ENCODE measurements around the gene LAMA5. TPM values are rescaled to one million over a fixed set of nuclear protein-coding genes. Genes with fewer than 3 reads are reported as not detected.
A peak's percentile ranks its signal among the peaks of the same experiment; 100 is the strongest.

The LAMA5 gene
- polyA plus RNA-seq, 10 donors = 38.4 to 86.0 (median 57.8) TPM

DNA sequence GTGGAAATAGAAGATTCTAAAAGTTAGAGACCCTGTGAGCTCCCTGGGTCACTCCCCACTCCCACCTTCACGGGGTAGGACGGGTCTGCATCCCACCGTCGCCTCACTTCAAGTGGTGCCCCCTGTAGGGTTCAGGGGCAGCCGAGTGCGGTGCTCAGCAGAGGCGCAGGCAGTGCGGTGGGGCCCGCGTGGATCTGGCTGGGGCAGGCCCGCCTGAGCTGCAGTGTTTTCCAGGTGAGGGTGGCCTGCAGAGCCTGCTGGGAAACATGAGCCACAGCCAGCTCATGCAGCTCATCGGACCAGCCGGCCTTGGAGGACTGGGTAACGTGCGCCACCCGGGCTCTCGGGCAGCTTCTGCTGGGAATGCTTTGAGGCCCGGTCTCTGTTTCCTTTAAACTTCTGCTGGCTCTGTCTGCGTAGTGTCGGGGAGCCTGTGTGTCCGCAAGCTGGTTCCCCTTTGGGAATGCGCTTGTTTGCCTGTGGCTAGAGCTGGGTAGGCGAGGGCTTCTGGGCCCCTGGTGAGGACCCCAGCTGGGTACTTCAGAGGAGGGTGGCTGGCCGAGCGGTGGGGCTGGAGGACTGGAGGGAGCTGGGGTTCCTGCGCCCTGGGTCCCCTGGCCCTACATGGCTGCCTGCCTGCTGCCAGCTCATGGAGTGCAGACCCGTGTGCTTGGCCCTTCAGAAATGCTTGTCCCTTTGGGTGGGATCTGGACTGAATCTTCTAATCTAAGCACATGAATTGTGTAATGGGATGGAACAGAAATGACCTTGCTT, 60.5 kb downstream of the LAMA5 start:
- DNase-seq = no peak

DNA sequence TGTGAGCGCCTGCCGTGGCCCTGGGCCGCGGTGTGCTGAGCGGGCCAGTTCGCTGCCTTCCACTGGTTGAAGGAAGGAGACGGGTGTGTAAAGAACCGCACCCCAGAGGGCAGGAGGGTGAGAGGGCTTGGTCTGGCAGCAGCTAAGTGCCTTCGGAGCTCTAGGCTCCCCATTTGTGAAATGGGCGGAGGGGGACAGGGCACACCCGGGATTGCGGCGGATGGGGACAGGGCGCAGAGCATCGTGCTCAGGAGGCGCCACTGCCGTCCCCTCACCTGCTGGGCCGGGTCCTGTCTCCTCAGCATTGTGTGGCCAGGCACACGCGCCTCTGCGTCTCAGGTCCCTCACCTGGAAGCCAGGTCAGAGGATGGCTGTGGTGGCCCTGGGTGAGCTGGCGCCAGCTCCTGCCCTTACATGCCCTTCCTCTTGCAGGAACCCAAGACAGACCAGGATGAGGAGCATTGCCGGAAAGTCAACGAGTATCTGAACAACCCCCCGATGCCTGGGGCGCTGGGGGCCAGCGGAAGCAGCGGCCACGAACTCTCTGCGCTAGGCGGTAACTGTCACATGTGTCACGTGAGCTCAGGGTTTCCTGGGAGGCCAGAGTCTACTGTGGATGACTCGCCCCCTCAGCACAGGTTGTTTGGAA, 61.2 kb downstream of the LAMA5 start:
- no peak for DNase-seq

- no peak for DNase-seq
Measured at GRCh38 chr20:62305149-62305764, 61.9 kb downstream of the LAMA5 start.

DNA sequence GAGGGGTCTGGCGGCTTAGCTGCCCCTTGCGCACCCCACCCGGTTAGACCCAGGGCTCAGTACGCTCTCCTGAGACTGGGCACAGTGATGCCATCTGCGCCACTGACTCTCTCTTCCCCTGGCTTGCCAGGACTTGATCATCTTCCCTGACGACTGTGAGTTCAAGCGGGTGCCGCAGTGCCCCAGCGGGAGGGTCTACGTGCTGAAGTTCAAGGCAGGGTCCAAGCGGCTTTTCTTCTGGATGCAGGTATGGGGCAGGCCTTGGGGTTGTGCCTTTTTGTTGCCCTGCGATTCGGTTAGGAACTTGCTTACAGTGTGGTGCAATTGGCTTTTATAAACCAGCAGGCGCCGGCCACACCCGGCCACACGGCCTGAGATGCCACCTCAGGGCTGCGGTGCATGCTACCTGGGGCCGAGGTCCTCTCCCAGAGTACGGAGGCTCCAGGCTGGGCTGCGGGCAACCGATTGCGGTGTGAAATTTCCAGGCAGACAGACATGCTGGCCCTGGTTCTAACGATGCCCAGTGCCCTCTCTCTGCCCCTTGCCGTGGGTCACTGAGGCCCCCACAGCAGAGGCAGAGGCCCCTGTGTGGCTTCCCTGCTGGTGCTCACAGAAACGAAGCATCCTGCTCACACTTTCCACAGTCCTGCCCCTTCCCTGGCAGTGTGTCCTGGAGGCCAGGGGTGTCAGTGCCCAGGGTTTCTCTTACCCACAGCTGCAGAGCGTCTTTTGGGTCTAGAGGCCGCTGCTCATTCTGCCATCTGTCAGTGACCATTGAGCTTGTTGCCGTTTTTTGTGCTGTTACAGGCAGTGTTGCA, 62.6 kb downstream of the LAMA5 start:
- DNase-seq = no peak

- peak in 2 of 3 donors; percentile 22 to 30 for DNase-seq
Measured at GRCh38 chr20:62303340-62304226, 63.5 kb downstream of the LAMA5 start.

DNA sequence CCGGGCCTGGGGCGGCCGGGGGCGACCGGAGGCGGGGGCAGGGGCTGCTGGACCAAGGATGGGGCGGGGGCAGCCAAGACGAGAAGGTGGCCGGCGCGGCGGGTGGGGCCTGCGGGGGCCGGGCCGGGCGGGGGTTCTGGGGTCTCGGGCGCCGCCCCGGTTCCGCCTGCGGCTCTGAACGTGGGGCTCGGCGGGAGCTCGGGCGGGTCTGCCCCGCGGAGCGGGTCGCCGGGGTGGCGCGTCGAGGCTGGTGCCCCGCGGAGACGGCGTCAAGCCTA, 64.1 kb downstream of the LAMA5 start:
- no peak for DNase-seq

- peak; percentile 98 to 99 (median 99) for DNase-seq
Measured at GRCh38 chr20:62302341-62303061, 64.6 kb downstream of the LAMA5 start, which contains the start of gene ADRM1. Gene ADRM1 (plus strand): TSS chr20:62302997. CDS start chr20:62303569, 572 bp downstream.

DNA sequence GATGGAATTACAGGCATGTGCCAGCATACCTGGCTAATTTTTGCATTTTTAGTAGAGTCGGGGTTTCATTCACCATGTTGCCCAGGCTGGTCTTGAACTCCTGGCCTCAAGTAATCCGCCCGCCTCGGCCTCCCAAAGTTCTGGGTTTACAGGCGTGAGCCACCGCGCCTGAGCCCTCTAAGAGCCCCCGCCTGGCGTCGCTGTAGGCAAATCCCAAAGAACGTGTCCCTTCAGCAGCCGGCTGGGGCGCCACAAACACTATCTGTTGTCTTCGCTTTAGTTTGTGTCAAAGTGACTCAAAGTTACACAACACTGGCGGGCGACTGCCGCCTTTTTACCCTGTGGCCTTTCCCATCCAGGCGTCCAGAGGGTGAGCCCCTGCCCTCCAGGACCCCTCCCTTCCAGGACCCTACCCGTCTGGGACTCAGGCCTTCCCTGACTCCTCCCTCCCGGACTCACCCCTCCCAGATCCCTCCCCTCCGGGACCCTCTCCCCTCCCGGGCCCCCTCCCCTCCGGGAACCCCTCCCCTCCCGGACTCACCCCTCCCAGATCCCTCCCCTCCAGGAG, 65.3 kb downstream of the LAMA5 start:
- DNase-seq = peak; percentile 89 to 95 (median 91)

DNA sequence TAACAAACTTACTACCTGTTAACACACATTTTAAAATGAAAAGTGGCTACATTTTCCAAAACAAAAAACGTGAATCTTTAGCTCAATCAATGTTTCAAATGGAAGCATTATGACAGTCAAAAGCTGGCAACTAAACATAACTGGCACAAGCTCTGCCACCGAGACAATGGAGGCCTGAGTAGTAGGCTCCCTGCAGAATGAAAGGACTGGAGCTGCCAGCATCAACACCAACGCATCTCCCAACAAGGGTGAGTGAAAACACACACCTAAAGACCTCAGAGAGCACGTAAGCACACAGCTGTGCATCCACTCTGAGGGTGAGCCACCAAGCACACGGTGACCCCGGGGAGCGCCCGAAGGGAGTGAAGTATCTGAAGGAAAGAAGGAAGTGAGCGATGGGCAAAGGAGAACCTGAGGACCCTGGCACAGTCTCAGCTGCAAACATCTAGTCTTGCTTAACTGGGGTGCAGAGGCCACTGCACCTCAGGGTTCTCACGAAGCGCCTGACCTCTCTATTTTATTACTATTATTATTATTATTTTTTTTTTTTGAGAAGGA, 65.9 kb downstream of the LAMA5 start:
- no peak for DNase-seq

- no peak for DNase-seq
Measured at GRCh38 chr20:62300319-62300718, 66.8 kb downstream of the LAMA5 start.

- no peak for DNase-seq
Measured at GRCh38 chr20:62299666-62300236, 67.4 kb downstream of the LAMA5 start.

DNA sequence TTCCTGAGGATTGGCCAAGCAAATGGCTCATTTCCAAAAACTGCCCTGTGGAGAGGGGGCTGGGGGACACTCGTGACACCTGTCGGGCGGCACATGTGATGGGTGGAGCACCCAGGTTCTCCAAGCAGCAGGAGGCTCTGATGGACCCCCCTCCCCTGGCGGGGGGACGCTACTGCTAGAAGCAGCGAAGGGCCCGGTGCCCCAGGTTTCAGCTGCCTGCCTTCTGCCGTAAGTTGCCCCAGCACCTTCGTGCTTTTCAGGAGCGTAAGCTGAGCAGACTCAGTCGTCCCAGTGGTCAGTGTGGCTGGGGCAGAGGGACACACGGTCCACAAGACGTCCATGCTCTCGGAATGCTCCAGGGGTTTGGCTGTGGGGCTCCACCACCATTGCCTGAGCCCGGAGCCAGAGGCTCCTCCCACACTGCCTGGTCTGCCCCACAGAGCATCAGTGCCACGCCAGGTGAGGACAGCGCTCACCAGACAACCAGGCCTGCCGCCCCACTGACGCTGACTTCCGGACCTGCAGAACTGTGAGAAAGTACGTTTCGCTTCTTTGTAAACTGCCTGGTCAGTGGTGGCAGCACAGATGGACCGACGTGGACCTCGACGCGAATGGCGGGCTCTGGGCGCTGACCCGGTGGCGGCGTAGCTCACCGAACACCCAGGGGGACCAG, 68.4 kb downstream of the LAMA5 start:
- DNase-seq = no peak

- no peak for DNase-seq
Measured at GRCh38 chr20:62297449-62298227, 69.5 kb downstream of the LAMA5 start.

- DNase-seq = no peak
Measured at GRCh38 chr20:62296724-62297448, 70.2 kb downstream of the LAMA5 start.

DNA sequence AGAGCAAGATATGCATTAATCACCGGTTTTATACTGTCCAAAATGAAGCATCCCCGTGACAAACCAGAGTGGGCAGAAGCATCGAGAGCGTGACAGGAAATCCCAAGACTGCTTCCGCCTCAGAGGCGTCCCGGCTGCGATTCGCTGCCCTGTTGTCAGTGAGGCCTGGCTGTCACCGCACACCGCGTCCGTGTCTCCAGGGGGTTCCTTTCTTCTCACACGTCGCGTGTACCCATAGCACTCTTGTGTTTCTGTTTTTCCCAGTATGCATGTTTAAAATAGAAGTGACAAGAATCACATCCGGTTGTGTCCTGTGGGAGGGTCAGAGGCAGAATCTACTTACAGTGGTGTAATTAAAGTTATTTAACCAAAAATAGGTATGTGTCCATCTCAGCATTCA, 72.6 kb downstream of the LAMA5 start:
- DNase-seq = no peak

DNA sequence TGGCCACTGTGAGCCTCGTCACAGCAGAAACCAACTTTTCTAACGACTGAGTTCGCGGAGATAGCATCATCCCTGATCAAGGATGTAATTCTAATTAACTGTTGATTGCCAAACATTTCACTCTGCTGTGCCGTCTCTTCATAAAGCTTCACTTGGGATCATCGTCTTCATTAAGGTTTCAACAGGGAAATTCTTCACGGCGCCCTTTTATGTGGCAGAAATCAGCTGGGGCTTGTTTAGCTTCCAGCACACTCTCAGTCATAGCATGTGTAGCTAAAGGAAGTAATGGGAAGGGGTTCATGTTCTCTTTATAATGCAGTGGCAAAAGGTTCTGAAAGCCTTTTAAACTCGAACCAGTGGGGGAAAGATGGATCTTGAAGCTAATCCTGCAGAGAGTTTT, 73.2 kb downstream of the LAMA5 start:
- no peak for DNase-seq

- no peak for DNase-seq
Measured at GRCh38 chr20:62293111-62293784, 73.9 kb downstream of the LAMA5 start.
